SJCRH30 (cell line): ENCODE measurements around the gene GPBP1L1. TPM values are rescaled to one million over a fixed set of nuclear protein-coding genes. Genes with fewer than 3 reads are reported as not detected.
"Not testable (repeated sequence)": the region's sequence is repeated elsewhere in the genome, so short reads cannot be mapped to it uniquely, and the experiment has no call there.

Experiments
- DNase-seq, 2 experiments: peaks; one replicate each; pipeline ENCODE4 v3.0.0-alpha.2; 2015 to 2020
- H3K27ac ChIP-seq: fragments of 250-450 bp; sonication (Bioruptor Pico); 2 replicates; pipeline ENCODE4 v1.5.1; 2020; ENCODE audit warnings: mild to moderate bottlenecking, moderate library complexity
- H3K27me3 ChIP-seq: fragments of 250-450 bp; sonication (Bioruptor Pico); 2 replicates; pipeline ENCODE4 v1.5.1; 2020; ENCODE audit warnings: mild to moderate bottlenecking, moderate library complexity
- H3K36me3 ChIP-seq: fragments of 250-450 bp; sonication (Bioruptor Pico); 2 replicates; pipeline ENCODE4 v1.5.1; 2020; ENCODE audit warnings: mild to moderate bottlenecking, moderate library complexity
- H3K4me1 ChIP-seq: fragments of 250-450 bp; sonication (Bioruptor Pico); 2 replicates; pipeline ENCODE4 v1.5.1; 2020; ENCODE audit warnings: mild to moderate bottlenecking, moderate library complexity
- H3K4me3 ChIP-seq: fragments of 250-450 bp; sonication (Bioruptor Pico); 2 replicates; pipeline ENCODE4 v1.5.1; 2020; ENCODE audit warnings: mild to moderate bottlenecking, moderate library complexity
- H3K9me3 ChIP-seq: fragments of 250-450 bp; sonication (Bioruptor Pico); replicated peaks from 2 replicates; pipeline ENCODE4 v1.5.1; 2020; ENCODE audit warnings: mild to moderate bottlenecking, moderate library complexity
- total RNA-seq: library from RNA; depleted of rRNA; stranded (reverse); fragments of >200 nt; shearing (Covaris generic); gene quantifications from 2 replicates; pipeline ENCODE4 v1.2.3, GENCODE V29; 2014

The GPBP1L1 gene
- total RNA-seq, 1 experiment from 2014 or later = 119 TPM

- Histone ChIP-seq H3K27me3 (no peaks in the 10 kb centered on the region), H3K27ac (peak within 1 kb of the TSS; percentile 92), H3K4me1 (peaks cover 3% of the 10 kb centered on the region; the same call in 1 of the 2 replicates), H3K4me3 (peak within 1 kb of the TSS; percentile 88), H3K36me3 (no peaks in the 10 kb centered on the region; the same call in none of the 2 replicates), H3K9me3 (no peaks in the 10 kb centered on the region)
- peak; percentile 87 to 96 for DNase-seq
Measured at GRCh38 chr1:45687754-45688740, 1.7 kb upstream of the GPBP1L1 start, which contains the start of gene TMEM69. TMEM69 (plus strand) TSS chr1:45688181; CDS start chr1:45691069, 2,888 bp downstream.

GRCh38 chr1:45687014-45687753 is 851 bp upstream of the GPBP1L1 start:
- no peaks in the 10 kb centered on the region; the same call in none of the 2 replicates for H3K36me3 ChIP-seq
- peak overlapping the region; percentile 88 for H3K4me3 ChIP-seq
- peak overlapping the region; percentile 92 for H3K27ac ChIP-seq
- DNase-seq = peak; percentile 98 to 99
- no peaks in the 10 kb centered on the region for H3K27me3 ChIP-seq
- H3K4me1 ChIP-seq = peaks cover 3% of the 10 kb centered on the region; the same call in 1 of the 2 replicates
- no peaks in the 10 kb centered on the region for H3K9me3 ChIP-seq

- Histone ChIP-seq H3K27ac (peak overlapping the region; percentile 92), H3K9me3 (no peaks in the 10 kb centered on the region), H3K27me3 (no peaks in the 10 kb centered on the region), H3K36me3 (no peaks in the 10 kb centered on the region; the same call in 1 of the 2 replicates), H3K4me1 (peaks cover 3% of the 10 kb centered on the region; the same call in 1 of the 2 replicates), H3K4me3 (peak overlapping the region; percentile 88)
- DNase-seq = no peak
Measured at GRCh38 chr1:45686015-45686287, 382 bp downstream of the GPBP1L1 start.

GRCh38 chr1:45685308-45686014 is 872 bp downstream of the GPBP1L1 start:
- H3K27ac ChIP-seq = peak overlapping the region; percentile 92

GRCh38 chr1:45684402-45684801 is 1.9 kb downstream of the GPBP1L1 start:
- Histone ChIP-seq H3K9me3 (no peaks in the 10 kb centered on the region), H3K36me3 (0 out of 2 replicates have a peak, but pooled peaks cover 3% of the 10 kb centered on the region), H3K27ac (no peak overlapping the region), H3K27me3 (no peaks in the 10 kb centered on the region), H3K4me3 (no peak overlapping the region; the same call in 1 of the 2 replicates), H3K4me1 (peaks cover 3% of the 10 kb centered on the region; the same call in 1 of the 2 replicates)
- no peak for DNase-seq

More at GRCh38 chr1:45685308-45686014, 872 bp downstream of the GPBP1L1 start:
- H3K9me3 ChIP-seq = no peaks in the 10 kb centered on the region
- peak overlapping the region; percentile 88 for H3K4me3 ChIP-seq
- 0 out of 2 replicates have a peak, but pooled peaks cover 3% of the 10 kb centered on the region for H3K36me3 ChIP-seq
- H3K4me1 ChIP-seq = peaks cover 3% of the 10 kb centered on the region; the same call in 1 of the 2 replicates
- no peaks in the 10 kb centered on the region for H3K27me3 ChIP-seq
- peak in 1 of 2 experiments; percentile 30 for DNase-seq

GRCh38 chr1:45682942-45683341 is 3.4 kb downstream of the GPBP1L1 start:
- no peaks in the 10 kb centered on the region for H3K9me3 ChIP-seq

GRCh38 chr1:45679123-45679522 is 7.2 kb downstream of the GPBP1L1 start:
- Histone ChIP-seq H3K27ac (no peak overlapping the region), H3K36me3 (peaks cover 14% of the 10 kb centered on the region; the same call in 1 of the 2 replicates), H3K4me3 (no peak overlapping the region), H3K27me3 (no peaks in the 10 kb centered on the region), H3K9me3 (no peaks in the 10 kb centered on the region), H3K4me1 (peaks cover 3% of the 10 kb centered on the region; the same call in 1 of the 2 replicates)
- DNase-seq = no peak

More at GRCh38 chr1:45682942-45683341, 3.4 kb downstream of the GPBP1L1 start:
- H3K27me3 ChIP-seq = no peaks in the 10 kb centered on the region
- H3K4me1 ChIP-seq = peaks cover 6% of the 10 kb centered on the region
- DNase-seq = no peak
- no peak overlapping the region for H3K27ac ChIP-seq
- H3K36me3 ChIP-seq = peaks cover 6% of the 10 kb centered on the region; the same call in 1 of the 2 replicates
- no peak overlapping the region for H3K4me3 ChIP-seq

GRCh38 chr1:45678489-45678888 is 7.8 kb downstream of the GPBP1L1 start:
- DNase-seq = no peak
- no peak overlapping the region for H3K27ac ChIP-seq
- H3K27me3 ChIP-seq = no peaks in the 10 kb centered on the region
- H3K9me3 ChIP-seq = no peaks in the 10 kb centered on the region
- H3K36me3 ChIP-seq = peaks cover 14% of the 10 kb centered on the region
- H3K4me1 ChIP-seq = peaks cover 7% of the 10 kb centered on the region; the same call in 1 of the 2 replicates
- H3K4me3 ChIP-seq = no peak overlapping the region

GRCh38 chr1:45677751-45678245 is 8.5 kb downstream of the GPBP1L1 start:
- Histone ChIP-seq H3K27ac (no peak overlapping the region), H3K27me3 (no peaks in the 10 kb centered on the region), H3K4me3 (no peak overlapping the region), H3K9me3 (no peaks in the 10 kb centered on the region), H3K36me3 (peaks cover 14% of the 10 kb centered on the region), H3K4me1 (peaks cover 7% of the 10 kb centered on the region; the same call in 1 of the 2 replicates)
- DNase-seq = no peak

- H3K4me3 ChIP-seq, H3K27me3 ChIP-seq, H3K27ac ChIP-seq, H3K4me1 ChIP-seq, DNase-seq, H3K9me3 ChIP-seq: not testable (repeated sequence)
- H3K36me3 ChIP-seq = peaks cover 14% of the 10 kb centered on the region
Measured at GRCh38 chr1:45676553-45676952, 9.8 kb downstream of the GPBP1L1 start.

GRCh38 chr1:45674478-45674877 is 11.9 kb downstream of the GPBP1L1 start:
- no peaks in the 10 kb centered on the region for H3K27me3 ChIP-seq
- peaks cover 7% of the 10 kb centered on the region; the same call in 1 of the 2 replicates for H3K4me1 ChIP-seq
- no peaks in the 10 kb centered on the region for H3K9me3 ChIP-seq
- H3K27ac ChIP-seq = no peak overlapping the region
- peaks cover 11% of the 10 kb centered on the region for H3K36me3 ChIP-seq
- H3K4me3 ChIP-seq = no peak overlapping the region
- DNase-seq = no peak

- Histone ChIP-seq H3K4me3 (no peak overlapping the region), H3K27ac (no peak overlapping the region), H3K27me3 (no peaks in the 10 kb centered on the region), H3K36me3 (peaks cover 11% of the 10 kb centered on the region), H3K4me1 (peaks cover 4% of the 10 kb centered on the region; the same call in 1 of the 2 replicates), H3K9me3 (no peaks in the 10 kb centered on the region)
- DNase-seq = no peak
Measured at GRCh38 chr1:45673956-45674355, 12.4 kb downstream of the GPBP1L1 start.

- H3K4me3 ChIP-seq = no peak overlapping the region
- peaks cover 8% of the 10 kb centered on the region for H3K36me3 ChIP-seq
- no peak overlapping the region for H3K27ac ChIP-seq
- H3K27me3 ChIP-seq = no peaks in the 10 kb centered on the region
- no peak for DNase-seq
- H3K4me1 ChIP-seq = peaks cover 4% of the 10 kb centered on the region; the same call in 1 of the 2 replicates
- no peaks in the 10 kb centered on the region for H3K9me3 ChIP-seq
Measured at GRCh38 chr1:45669859-45670655, 16.3 kb downstream of the GPBP1L1 start.
